Measurements from ENCODE around the gene LIMK2.
"Not testable (repeated sequence)": the region's sequence is repeated elsewhere in the genome, so short reads cannot be mapped to it uniquely, and the experiment has no call there.

The LIMK2 gene

DNA sequence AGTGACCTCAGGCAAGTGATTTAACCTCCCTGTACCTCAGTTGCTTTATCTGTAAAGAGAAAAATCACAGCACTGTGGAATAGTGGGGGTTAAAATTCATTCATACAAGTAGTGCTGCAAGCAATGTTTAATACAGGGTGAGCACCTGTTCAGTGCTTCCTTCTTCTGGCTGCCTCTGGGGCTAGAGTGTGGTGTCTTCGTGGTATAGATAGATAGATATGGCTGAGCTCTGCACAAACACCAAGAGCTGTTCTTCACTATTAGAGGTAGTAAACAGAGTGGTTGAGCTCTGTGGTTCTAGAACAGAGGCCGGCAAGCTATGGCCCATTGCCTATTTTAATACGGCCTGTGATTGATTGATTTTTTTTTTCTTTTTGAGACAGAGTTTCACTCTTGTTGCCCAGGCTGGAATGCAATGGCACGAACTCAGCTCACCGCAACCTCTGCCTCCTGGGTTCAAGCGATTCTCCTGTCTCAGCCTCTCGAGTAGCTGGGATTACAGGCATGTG lies 32.9 kb downstream of the LIMK2 start:
- no peak for DNase-seq

DNA sequence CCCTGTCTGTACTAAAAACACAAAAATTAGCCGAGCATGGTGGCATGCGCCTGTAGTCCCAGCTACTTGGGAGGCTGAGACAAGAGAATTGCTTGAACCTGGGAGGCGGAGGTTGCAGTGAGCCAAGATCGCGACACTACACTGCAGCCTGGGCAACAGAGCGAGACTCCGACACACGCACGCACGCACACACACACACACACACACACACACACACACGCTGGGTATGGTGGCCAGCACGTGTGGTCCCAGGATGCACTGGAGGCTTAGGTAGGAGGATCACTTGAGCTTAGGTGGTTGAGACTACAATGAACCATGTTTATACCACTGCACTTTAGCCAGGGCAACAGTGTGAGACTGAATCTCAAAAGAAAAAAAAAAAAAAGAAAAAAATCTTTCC lies 33.9 kb downstream of the LIMK2 start:
- not testable (repeated sequence) for DNase-seq

DNA sequence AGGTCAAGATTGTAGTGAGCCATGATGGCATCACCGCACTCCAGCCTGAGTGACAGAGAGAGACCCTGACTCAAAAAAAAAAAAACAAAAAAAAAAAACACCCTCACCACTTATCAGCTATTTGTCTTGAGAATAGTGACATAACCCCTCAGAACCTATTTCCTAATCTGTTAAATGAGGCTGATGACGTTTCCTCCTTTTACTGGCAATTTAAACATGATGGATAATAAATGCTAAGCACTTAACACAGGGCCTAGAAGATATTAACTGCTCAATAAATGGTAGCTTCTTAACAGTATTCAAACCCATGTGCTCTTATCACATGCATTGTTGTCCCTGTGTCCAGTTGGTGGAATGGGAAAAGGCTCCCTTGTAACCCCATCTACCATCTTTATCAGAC lies 34.6 kb downstream of the LIMK2 start:
- no peak for DNase-seq

- DNase-seq: no peak
Observed at GRCh38 chr22:31247726-31248125, 35.6 kb downstream of the LIMK2 start.

DNA sequence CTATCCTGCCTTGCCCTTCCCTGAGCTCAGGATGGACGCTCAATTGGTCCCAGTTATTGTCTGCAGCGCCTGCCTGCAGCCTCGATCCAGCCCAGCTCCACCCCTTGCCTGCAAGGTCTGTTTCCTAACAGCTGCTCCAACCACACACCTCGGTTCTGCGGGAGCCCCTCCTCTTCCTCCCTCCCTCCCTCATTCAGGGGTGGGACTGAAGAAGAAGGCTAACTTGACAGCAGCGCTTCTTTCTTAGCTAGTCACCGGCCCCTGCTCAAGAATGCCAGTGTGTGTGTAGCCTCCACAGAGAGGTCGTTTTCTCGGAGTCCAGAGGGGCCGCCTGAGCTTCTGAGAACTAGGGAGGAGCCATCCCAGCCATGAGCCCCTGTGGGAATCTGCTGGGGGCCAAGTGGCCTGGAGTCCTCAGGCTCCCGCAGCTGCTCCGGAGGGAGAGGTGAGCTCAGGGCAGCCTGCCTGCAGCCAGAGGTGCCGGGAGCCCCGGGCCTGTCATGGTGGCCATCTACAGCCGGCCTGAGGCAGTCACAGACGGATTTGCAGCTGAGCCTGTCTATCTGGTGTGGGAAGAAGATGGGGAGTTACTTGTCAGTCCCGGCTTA lies 36.1 kb downstream of the LIMK2 start:
- peak; percentile 87 for DNase-seq

DNA sequence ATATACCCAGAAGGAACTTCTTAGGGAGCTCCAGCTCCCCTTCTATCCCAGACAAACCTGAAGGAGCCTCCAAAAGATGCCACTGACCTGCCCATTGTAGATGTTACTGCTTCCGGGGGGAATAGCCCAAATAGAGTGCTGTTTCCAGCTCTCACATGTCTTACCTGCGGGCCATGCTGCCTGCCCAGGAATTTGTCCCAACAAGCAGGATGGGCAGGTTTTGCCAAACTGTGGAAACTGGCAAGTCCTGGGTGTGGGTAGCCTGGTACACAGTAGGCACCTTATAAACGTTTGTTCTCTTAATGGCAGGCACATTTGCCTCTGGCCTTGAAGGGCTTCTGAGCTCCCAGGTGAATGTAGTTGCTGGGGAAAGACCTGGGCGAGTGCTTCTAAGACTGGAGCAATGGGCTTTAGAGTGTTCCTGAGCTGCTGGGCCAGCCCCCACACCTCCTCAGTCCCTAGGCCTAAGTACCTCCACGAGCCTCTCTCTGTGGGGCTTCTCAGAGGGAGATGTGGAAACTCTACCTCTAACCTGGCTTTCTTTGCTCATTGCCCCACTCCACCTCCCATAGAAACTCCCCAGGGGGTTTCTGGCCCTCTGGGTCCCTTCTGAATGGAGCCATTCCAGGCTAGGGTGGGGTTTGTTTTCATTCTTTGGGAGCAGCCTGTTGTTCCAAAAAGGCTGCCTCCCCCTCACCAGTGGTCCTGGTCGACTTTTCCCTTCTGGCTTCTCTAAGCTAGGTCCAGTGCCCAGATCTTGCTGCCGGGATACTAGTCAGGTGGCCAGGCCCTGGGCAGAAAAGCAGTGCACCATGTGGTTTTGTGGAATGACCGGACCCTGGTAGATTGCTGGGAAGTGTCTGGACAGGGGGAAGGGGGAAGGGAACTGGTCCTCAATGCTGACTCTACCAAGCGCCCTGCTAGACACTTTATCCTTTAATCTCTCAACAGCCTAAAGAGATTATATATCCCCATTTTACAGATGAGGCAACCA lies 37.2 kb downstream of the LIMK2 start:
- DNase-seq: no peak

- no peak for DNase-seq
Observed at GRCh38 chr22:31250740-31251600, 38.9 kb downstream of the LIMK2 start.

GRCh38 chr22:31253949-31254348 lies 41.9 kb downstream of the LIMK2 start:
- DNase-seq: no peak

- DNase-seq: no peak
Observed at GRCh38 chr22:31259798-31260473, 47.8 kb downstream of the LIMK2 start.

DNA sequence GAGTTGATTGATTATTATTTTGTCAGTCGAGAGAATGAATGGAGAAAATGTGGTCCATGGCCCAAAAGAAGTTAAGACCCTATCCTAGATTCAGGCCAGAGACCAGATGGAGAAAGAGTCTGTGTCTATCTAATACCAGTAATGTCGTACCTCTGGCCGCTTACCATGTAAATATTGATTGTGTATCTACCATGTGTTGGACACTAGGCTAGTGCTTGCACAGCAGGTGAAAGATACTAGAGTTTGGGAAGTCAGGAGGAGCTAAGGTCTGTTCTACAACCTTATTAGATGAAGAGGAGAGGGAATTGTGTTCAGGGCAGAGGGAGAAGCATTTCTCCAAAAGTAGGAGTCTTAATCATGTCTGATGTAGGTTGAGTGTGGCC lies 48.4 kb downstream of the LIMK2 start:
- DNase-seq: no peak

DNA sequence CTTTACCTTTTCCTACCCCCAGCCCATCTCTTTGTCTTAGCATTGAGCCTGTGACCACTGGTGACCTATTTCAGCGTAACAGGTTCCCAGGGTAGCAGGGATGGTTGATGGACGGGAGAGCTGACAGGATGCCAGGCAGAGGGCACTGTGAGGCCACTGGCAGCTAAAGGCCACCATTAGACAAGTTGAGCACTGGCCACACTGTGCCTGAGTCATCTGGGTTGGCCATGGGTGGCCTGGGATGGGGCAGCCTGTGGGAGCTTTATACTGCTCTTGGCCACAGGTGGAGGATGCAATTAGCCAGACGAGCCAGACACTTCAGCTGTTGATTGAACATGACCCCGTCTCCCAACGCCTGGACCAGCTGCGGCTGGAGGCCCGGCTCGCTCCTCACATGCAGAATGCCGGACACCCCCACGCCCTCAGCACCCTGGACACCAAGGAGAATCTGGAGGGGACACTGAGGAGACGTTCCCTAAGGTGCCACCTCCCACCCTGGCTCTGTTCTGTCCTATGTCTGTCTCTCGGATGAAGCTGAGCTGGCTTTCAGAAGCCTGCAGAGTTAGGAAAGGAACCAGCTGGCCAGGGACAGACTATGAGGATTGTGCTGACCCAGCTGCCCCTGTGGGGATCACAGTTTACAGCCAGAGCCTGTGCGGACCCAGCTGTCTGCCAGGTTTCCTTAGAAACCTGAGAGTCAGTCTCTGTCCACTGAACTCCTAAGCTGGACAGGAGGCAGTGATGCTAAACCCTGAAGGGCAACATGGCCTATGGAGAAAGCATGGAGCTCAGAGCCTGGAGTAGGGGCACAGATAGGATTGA lies 50.4 kb downstream of the LIMK2 start:
- DNase-seq: no peak

GRCh38 chr22:31263896-31264640 lies 52.0 kb downstream of the LIMK2 start:
- DNase-seq: no peak

GRCh38 chr22:31268281-31268680 lies 56.2 kb downstream of the LIMK2 start:
- no peak for DNase-seq

GRCh38 chr22:31269892-31270579 lies 57.9 kb downstream of the LIMK2 start:
- no peak for DNase-seq

- DNase-seq: no peak
Observed at GRCh38 chr22:31271026-31271425, 58.9 kb downstream of the LIMK2 start.

DNA sequence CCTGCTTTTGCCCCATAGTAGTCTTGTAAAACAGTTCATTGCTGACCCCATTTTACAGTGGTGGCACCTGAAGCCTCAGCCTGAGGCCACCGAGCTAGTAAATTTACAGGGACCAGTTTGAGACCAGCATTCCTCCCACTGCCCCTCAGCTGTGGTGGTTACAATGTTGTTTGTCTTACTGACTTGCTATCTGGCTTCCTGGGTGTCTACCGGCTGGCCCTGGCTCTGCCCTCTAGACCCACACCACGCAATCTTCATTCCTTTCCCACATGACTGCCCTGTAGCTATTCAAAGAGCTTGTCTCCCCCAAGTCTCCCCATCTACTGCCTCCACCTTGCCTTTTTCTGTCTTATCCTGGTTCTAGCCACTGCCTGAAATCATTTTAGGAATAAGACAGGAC lies 59.4 kb downstream of the LIMK2 start:
- DNase-seq: peak; percentile 49

DNA sequence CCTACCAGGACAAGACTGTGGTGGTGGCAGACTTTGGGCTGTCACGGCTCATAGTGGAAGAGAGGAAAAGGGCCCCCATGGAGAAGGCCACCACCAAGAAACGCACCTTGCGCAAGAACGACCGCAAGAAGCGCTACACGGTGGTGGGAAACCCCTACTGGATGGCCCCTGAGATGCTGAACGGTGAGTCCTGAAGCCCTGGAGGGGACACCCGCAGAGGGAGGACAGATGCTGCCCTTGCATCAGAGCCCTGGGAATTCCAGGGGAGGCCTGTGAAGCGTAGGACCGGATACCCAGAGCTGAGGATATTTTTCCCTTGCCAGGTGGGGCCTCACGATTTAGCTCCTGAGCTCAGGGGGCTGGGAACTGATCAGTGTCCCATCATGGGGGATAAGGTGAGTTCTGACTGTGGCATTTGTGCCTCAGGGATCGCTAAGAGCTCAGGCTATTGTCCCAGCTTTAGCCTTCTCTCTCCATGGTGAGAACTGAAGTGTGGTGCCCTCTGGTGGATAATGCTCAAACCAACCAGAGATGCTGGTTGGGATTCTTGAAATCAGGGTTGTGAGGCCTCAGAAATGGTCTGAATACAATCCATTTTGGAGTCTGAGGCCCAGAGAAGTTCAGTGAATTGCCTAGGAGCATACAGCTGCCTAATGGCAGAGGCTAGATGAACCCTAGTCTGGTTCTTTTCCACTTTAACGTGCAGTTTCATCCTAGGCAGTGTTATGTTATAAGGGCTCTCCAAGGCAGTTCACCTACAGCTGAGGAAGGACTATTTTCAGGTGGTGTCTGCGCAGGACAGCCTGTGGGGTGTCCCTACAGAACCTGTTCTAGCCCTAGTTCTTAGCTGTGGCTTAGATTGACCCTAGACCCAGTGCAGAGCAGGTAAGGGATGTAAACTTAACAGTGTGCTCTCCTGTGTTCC lies 60.7 kb downstream of the LIMK2 start:
- DNase-seq: peak; percentile 76

DNA sequence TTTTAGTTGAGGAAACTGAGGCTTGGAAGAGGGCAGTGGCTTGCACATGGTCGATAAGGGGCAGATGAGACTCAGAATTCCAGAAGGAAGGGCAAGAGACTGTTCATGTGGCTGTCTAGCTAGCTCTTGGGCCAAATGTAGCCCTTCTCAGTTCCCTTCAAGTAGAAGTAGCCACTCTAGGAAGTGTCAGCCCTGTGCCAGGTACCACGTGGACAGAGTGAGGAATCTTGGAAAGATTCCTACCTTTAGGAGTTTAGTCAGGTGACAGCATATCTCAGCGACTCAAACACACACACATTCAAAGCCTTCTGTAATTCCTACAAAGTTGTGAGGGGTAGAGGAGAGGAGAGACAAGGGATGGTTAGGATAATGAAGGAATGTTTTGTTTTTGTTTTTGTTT lies 61.9 kb downstream of the LIMK2 start:
- DNase-seq: no peak

- peak; percentile 55 for DNase-seq
Observed at GRCh38 chr22:31275018-31275417, 62.9 kb downstream of the LIMK2 start.

Data from activated effector memory CD4-positive, alpha-beta T cell treated with anti-CD3 and anti-CD28 coated beads, Interleukin-2, amount 50 U/mL, for 16 hours (primary cell).